ENCODE results near the gene NKX6-2. TPM values are rescaled to one million over a fixed set of nuclear protein-coding genes. Genes with fewer than 3 reads are reported as not detected.

The NKX6-2 gene
- polyA plus RNA-seq, 1 donor (not counting 4 experiments of a cell fraction or from before 2014, with no cell fraction given), result not detected

DNA sequence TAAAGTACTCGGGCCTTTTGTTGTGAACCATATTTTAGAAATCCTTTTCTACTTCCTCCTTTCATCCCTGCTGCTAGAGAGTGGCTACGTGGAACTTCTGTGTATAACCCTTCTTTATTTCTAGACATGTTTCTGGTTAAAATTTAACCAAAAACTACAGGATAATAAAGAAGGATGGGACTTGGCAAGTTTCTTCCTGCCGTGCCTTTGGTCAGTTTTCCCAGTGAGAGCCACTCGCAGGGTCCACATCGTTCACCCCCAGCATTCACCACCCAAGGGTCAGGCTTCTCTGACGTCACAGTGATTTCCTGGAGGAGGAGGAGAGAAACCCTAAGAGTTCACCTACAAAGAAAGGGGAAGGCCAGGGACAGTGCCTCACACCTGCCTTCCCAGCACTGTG lies 45.4 kb downstream of the NKX6-2 start:
- DNase-seq (ENCODE audit: low read depth, low spot score), result no peak
- Histone ChIP-seq H3K4me3 (ENCODE audit: control insufficient read depth in 2 of 3, extremely low read depth in 1 of 3, insufficient read depth in 2 of 3, low read depth in 1 of 3, low read length in 3 of 3) (no peak overlapping the region), H3K9me3 (ENCODE audit: control insufficient read depth, low read depth, low read length) (no peaks in the 10 kb centered on the region), H3K9ac (ENCODE audit: control insufficient read depth, extremely low read depth, insufficient read depth, low read length) (no peak overlapping the region), H3K4me1 (ENCODE audit: control insufficient read depth, extremely low read depth, insufficient read depth, low read length) (no peaks in the 10 kb centered on the region), H3K27me3 (ENCODE audit: control insufficient read depth, extremely low read depth, insufficient read depth, low read length) (no peaks in the 10 kb centered on the region), H3K27ac (ENCODE audit: control insufficient read depth, insufficient read depth, low read length) (no peak overlapping the region), H3K4me2 (ENCODE audit: control insufficient read depth, extremely low read depth, insufficient read depth, low read depth, low read length) (no peak overlapping the region), H3K9me1 (ENCODE audit: control insufficient read depth, extremely low read depth, insufficient read depth, low read length) (no peaks in the 10 kb centered on the region), H4K20me1 (ENCODE audit: control insufficient read depth, extremely low read depth, insufficient read depth, low read length) (no peaks in the 10 kb centered on the region), H3K36me3 (ENCODE audit: control insufficient read depth in 2 of 2, extremely low read depth in 1 of 2, insufficient read depth in 2 of 2, low read length in 2 of 2) (no peaks in the 10 kb centered on the region), H2AFZ (ENCODE audit: control insufficient read depth, low read length) (no peak overlapping the region), H3K79me2 (ENCODE audit: control insufficient read depth, insufficient read depth, low read length) (no peaks in the 10 kb centered on the region)
- FAIRE-seq, result no peak
- dilution Hi-C loops (cut with MboI; ENCODE audit: extremely low pct_ligation_motif_present, low sequenced_read_pairs), result no loop called here
- TF ChIP-seq CTCF (optimal IDR thresholded peaks at IDR 0.05 in 1 of 3, IDR thresholded peaks at IDR 0.05 in 1 of 3, conservative IDR thresholded peaks at IDR 0.05 in 1 of 3; ENCODE audit: extremely low read depth in 1 of 3, insufficient read depth in 2 of 3, low read length in 3 of 3) (no peak), EZH2 (IDR thresholded peaks at IDR 0.05; ENCODE audit: low read length) (no peak)

DNA sequence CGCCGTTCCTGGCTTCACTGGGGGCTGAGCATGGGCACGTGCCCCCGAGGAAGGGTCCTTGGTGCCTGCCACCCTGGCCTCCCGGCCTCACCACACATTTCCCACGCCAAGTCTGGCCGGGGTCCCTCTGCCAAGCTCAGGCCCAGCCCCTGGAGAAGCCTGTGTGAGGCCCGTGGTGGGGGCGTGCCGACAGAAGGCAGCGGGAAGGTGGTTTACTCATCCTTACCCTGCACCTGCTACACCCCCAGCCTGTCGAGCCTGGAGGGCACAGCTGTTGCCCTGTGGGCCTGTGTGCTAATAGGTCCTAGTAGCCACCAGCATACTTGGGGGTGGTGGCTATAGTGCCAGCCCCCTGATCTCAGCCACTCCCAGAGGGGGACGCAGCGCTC lies 46.7 kb downstream of the NKX6-2 start:
- H3K27me3 ChIP-seq (ENCODE audit: control insufficient read depth, extremely low read depth, insufficient read depth, low read length), result no peaks in the 10 kb centered on the region
- dilution Hi-C loops (cut with MboI; ENCODE audit: extremely low pct_ligation_motif_present, low sequenced_read_pairs), result no loop called here
- FAIRE-seq (no peak), DNase-seq (ENCODE audit: low read depth, low spot score) (no peak)
- no peak overlapping the region for H3K4me3 ChIP-seq (ENCODE audit: control insufficient read depth in 2 of 3, extremely low read depth in 1 of 3, insufficient read depth in 2 of 3, low read depth in 1 of 3, low read length in 3 of 3)
- H3K4me1 ChIP-seq (ENCODE audit: control insufficient read depth, extremely low read depth, insufficient read depth, low read length), result no peaks in the 10 kb centered on the region
- no peaks in the 10 kb centered on the region for H4K20me1 ChIP-seq (ENCODE audit: control insufficient read depth, extremely low read depth, insufficient read depth, low read length)
- H3K27ac ChIP-seq (ENCODE audit: control insufficient read depth, insufficient read depth, low read length), result no peak overlapping the region
- no peaks in the 10 kb centered on the region for H3K79me2 ChIP-seq (ENCODE audit: control insufficient read depth, insufficient read depth, low read length)
- TF ChIP-seq CTCF (optimal IDR thresholded peaks at IDR 0.05 in 1 of 3, IDR thresholded peaks at IDR 0.05 in 1 of 3, conservative IDR thresholded peaks at IDR 0.05 in 1 of 3; ENCODE audit: extremely low read depth in 1 of 3, insufficient read depth in 2 of 3, low read length in 3 of 3), result no peak
- TF ChIP-seq EZH2 (IDR thresholded peaks at IDR 0.05; ENCODE audit: low read length), result no peak
- no peaks in the 10 kb centered on the region for H3K9me1 ChIP-seq (ENCODE audit: control insufficient read depth, extremely low read depth, insufficient read depth, low read length)
- no peaks in the 10 kb centered on the region for H3K9me3 ChIP-seq (ENCODE audit: control insufficient read depth, low read depth, low read length)
- no peak overlapping the region for H3K9ac ChIP-seq (ENCODE audit: control insufficient read depth, extremely low read depth, insufficient read depth, low read length)
- H2AFZ ChIP-seq (ENCODE audit: control insufficient read depth, low read length), result no peak overlapping the region
- H3K4me2 ChIP-seq (ENCODE audit: control insufficient read depth, extremely low read depth, insufficient read depth, low read depth, low read length), result no peak overlapping the region
- H3K36me3 ChIP-seq (ENCODE audit: control insufficient read depth in 2 of 2, extremely low read depth in 1 of 2, insufficient read depth in 2 of 2, low read length in 2 of 2), result no peaks in the 10 kb centered on the region
